Testis (tissue), 3 donors: Measurements from ENCODE around the gene ZNF462. TPM values are rescaled to one million over a fixed set of nuclear protein-coding genes. Genes with fewer than 3 reads are reported as not detected.

Source experiments
- DNase-seq: peaks from one replicate; pipeline ENCODE4 v3.0.0-alpha.2; 2019
- H3K27ac ChIP-seq, 2 donors: fragments of 200-600 bp; sonication (generic); one replicate each; pipeline ENCODE4 v1.5.1; 2019
- H3K27me3 ChIP-seq: fragments of 200-600 bp; sonication (generic); one replicate; pipeline ENCODE4 v1.5.1; 2019
- H3K36me3 ChIP-seq: fragments of 200-600 bp; sonication (generic); one replicate; pipeline ENCODE4 v1.5.1; 2017; ENCODE audit warnings: low read depth; ENCODE audit errors: missing control alignments
- H3K4me1 ChIP-seq: fragments of 200-600 bp; sonication (generic); one replicate; pipeline ENCODE4 v1.5.1; 2019
- H3K4me3 ChIP-seq, 2 donors: fragments of 200-600 bp; sonication (generic); one replicate each; pipeline ENCODE4 v1.5.1; 2017 to 2019
- H3K9me3 ChIP-seq: fragments of 200-600 bp; sonication (generic); one replicate; pipeline ENCODE4 v1.5.1; 2017
- POLR2A ChIP-seq: fragments of 450-650 bp; IDR thresholded peaks from one replicate; pipeline ENCODE4 v1.6.1; 2017; ENCODE audit warnings: antibody characterized with exemption, mild to moderate bottlenecking, moderate library complexity
- WGBS, 2 donors: methylation state at CpG; one replicate each; pipeline ENCODE4 v1.1.5; 2018; 5-methylcytosine and 5-hydroxymethylcytosine counted together
- intact Hi-C: fragments of 100-400 bp; cut with DNase I; formaldehyde crosslinking; loops from one replicate; pipeline ENCODE4 v1.15.1; 2023; ENCODE audit warnings: low total_unique reads
- polyA plus RNA-seq: library from polyadenylated mRNA; stranded (reverse); fragments of 350-450 nt; fragmentation: Illumina TruSeq; extraction: RNeasy Lipid Tissue Mini Kit (QIAGEN cat#74804); gene quantifications from one replicate; pipeline ENCODE4 v1.2.3, GENCODE V29; 2014; ENCODE audit warnings: low read depth, low replicate concordance; ENCODE audit not compliant: insufficient read depth
- total RNA-seq, 2 donors: library from RNA; depleted of rRNA; stranded (reverse); fragments of >200 nt; gene quantifications; one replicate each; pipeline ENCODE4 v1.2.3, GENCODE V29; 2016
- TF ChIP-seq, protein P1 (sequence below), 3 experiments: fragments of 450-650 bp in 2 of 3; fragments of 200-600 bp in 1 of 3; sonication (generic) in 1 of 3; IDR thresholded peaks; one replicate each; pipeline ENCODE4 v1.5.1; 2016 to 2019; ENCODE audit warnings: antibody characterized with exemption in 3 of 3, mild to moderate bottlenecking in 2 of 3, moderate library complexity in 1 of 3

The ZNF462 gene
- total and polyA plus RNA-seq, 3 donors from 2014 or later = 31.5 to 61.6 (median 53.2) TPM

DNA sequence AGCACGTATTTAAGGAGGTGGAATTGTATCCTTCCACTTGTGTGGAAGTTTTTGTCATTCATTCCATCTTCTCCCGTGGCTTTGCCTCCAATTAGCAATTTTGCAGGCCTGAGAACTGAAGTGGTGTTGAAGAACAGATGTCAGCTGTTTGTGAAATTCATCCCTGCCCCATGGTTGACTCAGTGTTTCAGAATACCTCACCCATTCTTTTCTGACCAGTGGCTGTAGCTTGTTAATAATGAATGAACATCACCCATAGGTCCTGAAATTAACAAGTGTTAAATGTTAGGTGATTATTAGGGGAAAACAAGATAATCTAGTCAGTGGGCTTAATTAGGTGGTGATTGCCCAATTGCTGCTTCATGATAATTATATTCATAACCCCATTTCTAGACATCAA lies 11.7 kb downstream of the ZNF462 start:
- Histone ChIP-seq H3K27ac (no peak overlapping the region), H3K4me3 (no peak overlapping the region), H3K4me1 (peaks cover 42% of the 10 kb centered on the region), H3K36me3 (no peaks in the 10 kb centered on the region), H3K9me3 (no peaks in the 10 kb centered on the region), H3K27me3 (no peaks in the 10 kb centered on the region)
- intact Hi-C loops = no loop called here
- TF ChIP-seq POLR2A = no peak
- TF ChIP-seq, protein P1, sequence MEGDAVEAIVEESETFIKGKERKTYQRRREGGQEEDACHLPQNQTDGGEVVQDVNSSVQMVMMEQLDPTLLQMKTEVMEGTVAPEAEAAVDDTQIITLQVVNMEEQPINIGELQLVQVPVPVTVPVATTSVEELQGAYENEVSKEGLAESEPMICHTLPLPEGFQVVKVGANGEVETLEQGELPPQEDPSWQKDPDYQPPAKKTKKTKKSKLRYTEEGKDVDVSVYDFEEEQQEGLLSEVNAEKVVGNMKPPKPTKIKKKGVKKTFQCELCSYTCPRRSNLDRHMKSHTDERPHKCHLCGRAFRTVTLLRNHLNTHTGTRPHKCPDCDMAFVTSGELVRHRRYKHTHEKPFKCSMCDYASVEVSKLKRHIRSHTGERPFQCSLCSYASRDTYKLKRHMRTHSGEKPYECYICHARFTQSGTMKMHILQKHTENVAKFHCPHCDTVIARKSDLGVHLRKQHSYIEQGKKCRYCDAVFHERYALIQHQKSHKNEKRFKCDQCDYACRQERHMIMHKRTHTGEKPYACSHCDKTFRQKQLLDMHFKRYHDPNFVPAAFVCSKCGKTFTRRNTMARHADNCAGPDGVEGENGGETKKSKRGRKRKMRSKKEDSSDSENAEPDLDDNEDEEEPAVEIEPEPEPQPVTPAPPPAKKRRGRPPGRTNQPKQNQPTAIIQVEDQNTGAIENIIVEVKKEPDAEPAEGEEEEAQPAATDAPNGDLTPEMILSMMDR (IDR thresholded peaks at IDR 0.05) = no peak
- WGBS, 2 donors = 87 to 91% methylated on average over 2 of the region's 2 CpGs
- no peak for DNase-seq

DNA sequence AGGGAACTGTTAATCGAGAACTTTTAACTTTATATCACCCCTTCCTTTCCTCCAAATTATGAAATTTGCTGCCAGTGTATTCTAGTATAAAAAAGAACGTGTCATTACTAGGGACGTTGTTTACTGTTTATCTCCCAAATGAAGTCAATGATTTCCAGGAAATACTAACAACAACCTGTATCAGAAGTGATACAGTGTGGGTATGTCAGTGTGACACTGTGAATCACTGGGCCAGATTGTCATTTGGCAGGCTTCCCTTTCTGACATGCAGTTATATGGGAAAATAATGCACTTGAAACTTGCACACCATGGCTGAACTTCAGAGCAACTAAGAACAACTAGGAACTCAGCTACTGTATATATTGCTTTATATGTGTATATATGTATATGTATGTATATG lies 12.6 kb downstream of the ZNF462 start:
- no peaks in the 10 kb centered on the region for H3K9me3 ChIP-seq
- H3K27ac ChIP-seq = peak overlapping the region in 1 of 2 donors; percentile 50
- no peaks in the 10 kb centered on the region for H3K27me3 ChIP-seq
- peaks cover 42% of the 10 kb centered on the region for H3K4me1 ChIP-seq
- no peak for DNase-seq
- no peaks in the 10 kb centered on the region for H3K36me3 ChIP-seq
- TF ChIP-seq, protein P1 (IDR thresholded peaks at IDR 0.05) = no peak
- TF ChIP-seq POLR2A = no peak
- intact Hi-C loops = no loop called here
- H3K4me3 ChIP-seq = no peak overlapping the region
- 50 to 52% methylated on average over 3 of the region's 3 CpGs for WGBS, 2 donors

DNA sequence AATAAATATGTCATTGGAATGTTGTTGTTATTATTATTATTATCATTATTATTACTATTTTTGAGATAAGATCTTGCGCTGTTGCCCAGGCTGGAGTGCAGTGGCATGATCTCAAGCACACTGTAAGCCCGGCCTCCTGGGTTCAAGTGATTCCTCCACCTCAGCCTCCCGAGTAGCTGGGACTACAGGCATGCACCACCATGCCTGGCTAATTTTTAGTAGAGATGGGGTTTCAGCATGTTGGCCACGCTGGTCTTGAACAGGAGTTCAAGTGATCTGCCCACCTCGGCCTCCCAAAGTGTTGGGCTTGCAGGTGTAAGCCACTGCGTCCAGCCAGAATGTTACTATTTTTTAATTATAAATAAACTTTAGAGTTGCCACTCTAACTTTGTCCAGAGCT lies 14.4 kb downstream of the ZNF462 start:
- Histone ChIP-seq H3K27ac (peak overlapping the region in 1 of 2 donors; percentile 62), H3K4me3 (no peak overlapping the region), H3K9me3 (no peaks in the 10 kb centered on the region), H3K27me3 (no peaks in the 10 kb centered on the region), H3K36me3 (no peaks in the 10 kb centered on the region), H3K4me1 (peaks cover 39% of the 10 kb centered on the region)
- 91 to 97% methylated on average over 6 of the region's 6 CpGs for WGBS, 2 donors
- no peak for DNase-seq
- intact Hi-C loops = no loop called here
- TF ChIP-seq, protein P1 (IDR thresholded peaks at IDR 0.05) = no peak
- no peak for TF ChIP-seq POLR2A

DNA sequence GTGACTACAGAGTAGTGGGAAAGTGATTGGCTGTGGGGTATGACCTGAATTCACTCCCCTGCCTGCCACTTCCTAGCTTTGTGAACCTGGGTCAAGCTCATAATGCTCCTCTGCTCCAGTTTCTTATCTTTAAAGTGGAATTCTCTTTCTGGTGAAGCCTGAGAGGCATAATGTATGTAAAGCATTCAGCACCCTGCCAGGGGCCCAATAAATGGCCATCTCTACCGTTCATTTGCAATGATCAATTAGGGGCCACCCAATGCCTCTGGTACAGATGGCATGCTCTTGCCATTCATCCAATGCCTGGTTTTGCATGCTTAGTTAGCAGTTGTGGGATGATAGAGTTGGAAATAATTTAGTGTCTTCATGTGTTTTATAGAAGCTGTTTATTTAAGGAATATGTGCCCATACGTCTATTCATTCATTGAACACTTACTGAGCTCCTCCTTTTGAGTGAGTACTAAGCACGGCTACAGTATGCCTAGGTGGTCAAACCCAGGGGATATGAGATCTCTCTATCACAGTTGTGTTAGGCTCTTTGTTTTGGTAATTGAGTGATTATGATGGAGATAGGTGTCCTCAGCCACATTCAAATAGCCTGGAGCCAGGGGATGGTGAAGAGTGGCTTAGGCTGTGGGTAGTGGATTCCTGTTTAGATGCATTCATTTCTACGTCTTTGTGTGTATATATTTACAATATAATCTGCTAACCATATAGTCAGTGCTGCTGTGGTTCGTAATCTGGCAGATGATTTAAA lies 15.3 kb downstream of the ZNF462 start:
- Histone ChIP-seq H3K4me3 (no peak overlapping the region), H3K9me3 (no peaks in the 10 kb centered on the region), H3K4me1 (peaks cover 39% of the 10 kb centered on the region), H3K27ac (peak overlapping the region in 1 of 2 donors; percentile 62), H3K36me3 (no peaks in the 10 kb centered on the region), H3K27me3 (no peaks in the 10 kb centered on the region)
- no peak for TF ChIP-seq POLR2A
- TF ChIP-seq, protein P1 (IDR thresholded peaks at IDR 0.05) = no peak
- WGBS, 2 donors = 69 to 76% methylated on average over 5 of the region's 5 CpGs
- intact Hi-C loops = no loop called here
- no peak for DNase-seq

DNA sequence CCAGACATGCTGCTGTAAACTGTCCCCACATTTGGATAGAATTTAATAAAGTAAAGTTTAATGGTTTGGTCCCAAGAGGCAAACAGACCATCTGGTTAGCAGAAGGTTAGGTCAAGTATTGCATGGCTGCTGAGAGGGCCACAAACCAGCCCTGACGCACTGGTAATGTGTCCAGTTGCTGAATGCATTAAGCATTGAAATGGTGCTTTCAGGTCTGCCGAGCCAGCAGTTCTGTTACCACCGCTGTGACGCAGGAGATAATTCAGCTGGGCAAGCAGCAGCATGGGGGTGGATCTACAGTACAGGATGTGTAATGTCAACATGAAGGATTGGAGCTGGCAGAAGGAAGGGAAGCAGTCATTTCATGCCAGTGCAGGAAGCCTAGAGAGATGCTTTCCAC lies 16.0 kb downstream of the ZNF462 start:
- Histone ChIP-seq H3K27ac (peak overlapping the region in 1 of 2 donors; percentile 62), H3K9me3 (no peaks in the 10 kb centered on the region), H3K36me3 (no peaks in the 10 kb centered on the region), H3K27me3 (no peaks in the 10 kb centered on the region), H3K4me1 (peaks cover 39% of the 10 kb centered on the region), H3K4me3 (no peak overlapping the region)
- DNase-seq = peak; percentile 77
- WGBS, 2 donors = 29 to 47% methylated on average over 4 of the region's 4 CpGs
- intact Hi-C loops = no loop called here
- TF ChIP-seq, protein P1 (IDR thresholded peaks at IDR 0.05) = no peak
- no peak for TF ChIP-seq POLR2A
